ENCODE measurements around the gene PRMT1. TPM values are rescaled to one million over a fixed set of nuclear protein-coding genes. Genes with fewer than 3 reads are reported as not detected.

PRMT1 gene
- total RNA-seq, 2 donors from 2014 or later = 45.4 to 71.2 TPM

- WGBS, 2 donors = 2% methylated on average over 23 to 27 of the region's 27 CpGs
- Histone ChIP-seq H3K36me3 (replicated peaks in 1 of 2; ENCODE audit: insufficient read depth in 1 of 2, low read depth in 2 of 2) (no peaks in the 10 kb centered on the region), H3K4me3 (no peak overlapping the region), H3K4me1 (peaks cover 57% of the 10 kb centered on the region), H3K27ac (peak overlapping the region; percentile 89 to 95 (median 94)), H3K27me3 (no peaks in the 10 kb centered on the region), H3K9me3 (no peaks in the 10 kb centered on the region)
- intact Hi-C loops (cut with DNase I) = no loop called here
- DNase-seq (peak; percentile 88 to 91 (median 90)), ATAC-seq (peak; percentile 55)
- peak in 2 of 3 donors; percentile 48 to 50 for TF ChIP-seq POLR2A (IDR thresholded peaks at IDR 0.05)
- TF ChIP-seq, protein P1, sequence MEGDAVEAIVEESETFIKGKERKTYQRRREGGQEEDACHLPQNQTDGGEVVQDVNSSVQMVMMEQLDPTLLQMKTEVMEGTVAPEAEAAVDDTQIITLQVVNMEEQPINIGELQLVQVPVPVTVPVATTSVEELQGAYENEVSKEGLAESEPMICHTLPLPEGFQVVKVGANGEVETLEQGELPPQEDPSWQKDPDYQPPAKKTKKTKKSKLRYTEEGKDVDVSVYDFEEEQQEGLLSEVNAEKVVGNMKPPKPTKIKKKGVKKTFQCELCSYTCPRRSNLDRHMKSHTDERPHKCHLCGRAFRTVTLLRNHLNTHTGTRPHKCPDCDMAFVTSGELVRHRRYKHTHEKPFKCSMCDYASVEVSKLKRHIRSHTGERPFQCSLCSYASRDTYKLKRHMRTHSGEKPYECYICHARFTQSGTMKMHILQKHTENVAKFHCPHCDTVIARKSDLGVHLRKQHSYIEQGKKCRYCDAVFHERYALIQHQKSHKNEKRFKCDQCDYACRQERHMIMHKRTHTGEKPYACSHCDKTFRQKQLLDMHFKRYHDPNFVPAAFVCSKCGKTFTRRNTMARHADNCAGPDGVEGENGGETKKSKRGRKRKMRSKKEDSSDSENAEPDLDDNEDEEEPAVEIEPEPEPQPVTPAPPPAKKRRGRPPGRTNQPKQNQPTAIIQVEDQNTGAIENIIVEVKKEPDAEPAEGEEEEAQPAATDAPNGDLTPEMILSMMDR (IDR thresholded peaks at IDR 0.05) = no peak
These were observed 811 bp upstream of the PRMT1 start for GRCh38 chr19:49676136-49676783.

GRCh38 chr19:49676784-49677230, 264 bp upstream of the PRMT1 start:
- peak; percentile 85 for ATAC-seq
- H3K27me3 ChIP-seq = no peaks in the 10 kb centered on the region
- H3K9me3 ChIP-seq = no peaks in the 10 kb centered on the region
- DNase-seq = peak; percentile 100
- H3K36me3 ChIP-seq (replicated peaks in 1 of 2; ENCODE audit: insufficient read depth in 1 of 2, low read depth in 2 of 2) = peaks cover under 1 to 1% of the 10 kb centered on the region in 2 donors
- peaks cover 55% of the 10 kb centered on the region for H3K4me1 ChIP-seq
- 0 to 1% methylated on average over 10 to 34 of the region's 34 CpGs for WGBS, 2 donors
- peak overlapping the region; percentile 90 to 92 for H3K4me3 ChIP-seq
- H3K27ac ChIP-seq = peak overlapping the region; percentile 91 to 95 (median 94)
- intact Hi-C loops (cut with DNase I) = no loop called here
- no peak for TF ChIP-seq POLR2A (IDR thresholded peaks at IDR 0.05)
- TF ChIP-seq, protein P1 (IDR thresholded peaks at IDR 0.05) = peak in 1 of 7 experiments; percentile 2

GRCh38 chr19:49677901-49678674, 1.0 kb downstream of the PRMT1 start:
- ATAC-seq (no peak), DNase-seq (peak; percentile 69 to 83 (median 74))
- Histone ChIP-seq H3K4me3 (peak overlapping the region; percentile 90 to 92), H3K27ac (peak overlapping the region; percentile 74 to 92 (median 90)), H3K27me3 (no peaks in the 10 kb centered on the region), H3K4me1 (peaks cover 47% of the 10 kb centered on the region), H3K9me3 (no peaks in the 10 kb centered on the region), H3K36me3 (replicated peaks in 1 of 2; ENCODE audit: insufficient read depth in 1 of 2, low read depth in 2 of 2) (peaks cover 6 to 8% of the 10 kb centered on the region in 2 donors)
- TF ChIP-seq POLR2A (IDR thresholded peaks at IDR 0.05) = peak in 1 of 3 donors; percentile 11
- TF ChIP-seq, protein P1 (IDR thresholded peaks at IDR 0.05) = peak; percentile 46 to 69 (median 60)
- 0 to 2% methylated on average over 7 to 21 of the region's 21 CpGs for WGBS, 2 donors
- intact Hi-C loops (cut with DNase I) = no loop called here

- intact Hi-C loops (cut with DNase I) = no loop called here
- DNase-seq (no peak), ATAC-seq (no peak)
- Histone ChIP-seq H3K27ac (peak overlapping the region in 2 of 4 donors; percentile 52 to 91), H3K4me1 (peaks cover 47% of the 10 kb centered on the region), H3K36me3 (replicated peaks in 1 of 2; ENCODE audit: insufficient read depth in 1 of 2, low read depth in 2 of 2) (peaks cover 6 to 13% of the 10 kb centered on the region in 2 donors), H3K9me3 (no peaks in the 10 kb centered on the region), H3K27me3 (no peaks in the 10 kb centered on the region), H3K4me3 (no peak overlapping the region)
- TF ChIP-seq, protein P1 (IDR thresholded peaks at IDR 0.05) = no peak
- no peak for TF ChIP-seq POLR2A (IDR thresholded peaks at IDR 0.05)
- 47 to 48% methylated on average over 9 to 12 of the region's 12 CpGs for WGBS, 2 donors
These were observed 2.1 kb downstream of the PRMT1 start for GRCh38 chr19:49678985-49679770.
